ENCODE results near the gene OR6K6.

OR6K6 gene

GRCh38 chr1:158754420-158754819 is at the start of gene OR6K6:
OR6K6 (plus strand) TSS chr1:158754720; CDS start chr1:158754888, 168 bp downstream.
- no peak for DNase-seq

GRCh38 chr1:158706096-158706495 is 48.4 kb upstream of the OR6K6 start:
- no peak for DNase-seq

GRCh38 chr1:158711098-158711497 is 43.4 kb upstream of the OR6K6 start:
- no peak for DNase-seq

GRCh38 chr1:158714754-158715153 is 39.8 kb upstream of the OR6K6 start:
- DNase-seq, result no peak

- no peak for DNase-seq
Measured at GRCh38 chr1:158716335-158716734, 38.2 kb upstream of the OR6K6 start.

- no peak for DNase-seq
Measured at GRCh38 chr1:158717344-158717743, 37.2 kb upstream of the OR6K6 start.

- DNase-seq, result no peak
Measured at GRCh38 chr1:158719664-158720063, 34.9 kb upstream of the OR6K6 start.

- no peak for DNase-seq
Measured at GRCh38 chr1:158720620-158721019, 33.9 kb upstream of the OR6K6 start, which contains the start of gene OR6K3. OR6K3 (minus strand) TSS chr1:158720720; CDS start chr1:158718115, 2,605 bp downstream.

GRCh38 chr1:158724442-158724841 is 30.1 kb upstream of the OR6K6 start:
- DNase-seq, result no peak

- no peak for DNase-seq
Measured at GRCh38 chr1:158728510-158729225, 25.9 kb upstream of the OR6K6 start.

GRCh38 chr1:158730453-158730852 is 24.1 kb upstream of the OR6K6 start:
- DNase-seq, result no peak

GRCh38 chr1:158731707-158732106 is 22.8 kb upstream of the OR6K6 start:
- DNase-seq, result no peak

GRCh38 chr1:158732524-158732923 is 22.0 kb upstream of the OR6K6 start:
- peak; percentile 37 for DNase-seq

- no peak for DNase-seq
Measured at GRCh38 chr1:158735848-158736247, 18.7 kb upstream of the OR6K6 start.

- DNase-seq, result no peak
Measured at GRCh38 chr1:158752155-158752712, 2.3 kb upstream of the OR6K6 start.

- peak; percentile 13 for DNase-seq
Measured at GRCh38 chr1:158771950-158772866, 17.7 kb downstream of the OR6K6 start, which contains the start of gene OR6N1. OR6N1 (minus strand) TSS chr1:158772195; CDS start chr1:158766682, 5,513 bp downstream.

GRCh38 chr1:158781104-158781503 is 26.6 kb downstream of the OR6K6 start, which contains the start of gene OR6N2:
OR6N2 (minus strand) TSS chr1:158781204; CDS start chr1:158777635, 3,569 bp downstream.
- no peak for DNase-seq

- peak; percentile 50 for DNase-seq
Measured at GRCh38 chr1:158793604-158794003, 39.1 kb downstream of the OR6K6 start.

GRCh38 chr1:158794247-158794646 is 39.7 kb downstream of the OR6K6 start:
- DNase-seq, result no peak

GRCh38 chr1:158798531-158798930 is 44.0 kb downstream of the OR6K6 start:
- peak; percentile 31 for DNase-seq

GRCh38 chr1:158799689-158800088 is 45.2 kb downstream of the OR6K6 start:
- DNase-seq, result peak; percentile 62

- no peak for DNase-seq
Measured at GRCh38 chr1:158800526-158800925, 46.0 kb downstream of the OR6K6 start.

GRCh38 chr1:158801396-158801795 is 46.9 kb downstream of the OR6K6 start:
- no peak for DNase-seq

All from hematopoietic multipotent progenitor cell treated with erythropoietin and hydrocortisone succinate and interleukin-3 and kit ligand, for 6 days (in vitro differentiated cells).